Measurements from ENCODE around the gene RBP4. TPM values are rescaled to one million over a fixed set of nuclear protein-coding genes. Genes with fewer than 3 reads are reported as not detected.

Gene RBP4
- total RNA-seq, 2 donors from 2014 or later: 16.2 to 48.2 TPM

DNA sequence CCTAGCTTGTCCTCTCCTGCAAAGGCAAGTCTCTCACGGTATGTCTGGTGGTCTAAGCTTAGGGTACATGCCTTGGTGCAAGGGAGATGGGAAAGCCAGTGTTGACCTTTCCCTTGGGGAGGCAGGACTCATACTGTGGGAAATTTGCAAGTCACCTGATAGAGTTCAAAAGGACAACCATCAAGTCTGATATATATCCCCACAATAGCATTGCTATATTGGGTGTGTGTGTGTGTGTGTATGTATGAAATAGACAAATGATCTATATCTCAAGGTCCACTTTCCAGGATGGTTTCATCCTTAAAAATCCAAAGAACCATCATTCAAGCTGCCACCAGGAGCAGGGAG, 46.7 kb downstream of the RBP4 start:
- TF ChIP-seq, protein P1, sequence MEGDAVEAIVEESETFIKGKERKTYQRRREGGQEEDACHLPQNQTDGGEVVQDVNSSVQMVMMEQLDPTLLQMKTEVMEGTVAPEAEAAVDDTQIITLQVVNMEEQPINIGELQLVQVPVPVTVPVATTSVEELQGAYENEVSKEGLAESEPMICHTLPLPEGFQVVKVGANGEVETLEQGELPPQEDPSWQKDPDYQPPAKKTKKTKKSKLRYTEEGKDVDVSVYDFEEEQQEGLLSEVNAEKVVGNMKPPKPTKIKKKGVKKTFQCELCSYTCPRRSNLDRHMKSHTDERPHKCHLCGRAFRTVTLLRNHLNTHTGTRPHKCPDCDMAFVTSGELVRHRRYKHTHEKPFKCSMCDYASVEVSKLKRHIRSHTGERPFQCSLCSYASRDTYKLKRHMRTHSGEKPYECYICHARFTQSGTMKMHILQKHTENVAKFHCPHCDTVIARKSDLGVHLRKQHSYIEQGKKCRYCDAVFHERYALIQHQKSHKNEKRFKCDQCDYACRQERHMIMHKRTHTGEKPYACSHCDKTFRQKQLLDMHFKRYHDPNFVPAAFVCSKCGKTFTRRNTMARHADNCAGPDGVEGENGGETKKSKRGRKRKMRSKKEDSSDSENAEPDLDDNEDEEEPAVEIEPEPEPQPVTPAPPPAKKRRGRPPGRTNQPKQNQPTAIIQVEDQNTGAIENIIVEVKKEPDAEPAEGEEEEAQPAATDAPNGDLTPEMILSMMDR (IDR thresholded peaks at IDR 0.05): no peak

DNA sequence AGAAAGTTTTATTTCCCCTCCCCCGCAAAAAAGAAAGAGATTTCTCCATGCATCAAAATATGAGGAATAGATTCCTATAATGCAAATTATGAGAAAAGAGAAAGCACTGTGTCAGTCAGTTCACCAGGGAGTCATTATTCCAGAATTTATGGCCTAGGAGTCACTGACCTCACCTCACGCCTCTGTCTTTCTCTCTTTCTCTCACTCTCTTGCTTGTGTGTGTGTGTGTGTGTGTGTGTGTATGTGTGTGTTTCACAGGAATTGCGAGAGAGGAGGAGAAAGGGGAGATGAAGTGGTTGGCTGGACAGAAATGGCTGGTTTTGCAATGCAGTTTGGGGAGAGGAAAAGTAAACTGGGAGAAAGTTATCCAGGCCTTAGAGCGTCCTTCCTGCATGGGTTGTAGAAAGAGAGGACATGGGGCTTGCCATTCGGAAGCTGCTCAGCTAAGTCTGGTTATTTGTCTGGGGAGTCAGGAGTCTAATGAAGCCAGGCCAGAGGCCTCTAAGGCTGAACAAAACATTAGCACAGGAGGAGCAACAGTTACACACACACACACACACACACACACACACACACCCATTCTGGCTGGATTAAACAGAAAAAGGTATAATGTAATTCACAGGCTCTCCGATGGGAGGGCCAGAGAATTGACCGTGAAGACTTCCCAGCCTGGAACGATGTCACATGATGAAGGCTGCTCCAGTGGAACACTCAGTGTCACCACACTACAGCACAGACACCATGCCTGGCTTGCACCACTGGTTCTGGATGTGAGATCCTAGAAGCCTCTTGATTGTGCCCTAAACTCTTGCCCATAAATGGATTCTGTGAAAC, 47.3 kb downstream of the RBP4 start:
- TF ChIP-seq, protein P1 (IDR thresholded peaks at IDR 0.05): no peak
- H3K36me3 ChIP-seq: no peaks in the 10 kb centered on the region

More for the DNA sequence above, 46.7 kb downstream of the RBP4 start:
- Histone ChIP-seq H3K27ac (no peak overlapping the region), H3K9me3 (no peaks in the 10 kb centered on the region), H3K4me3 (no peak overlapping the region), H3K4me1 (no peaks in the 10 kb centered on the region), H3K36me3 (no peaks in the 10 kb centered on the region), H3K27me3 (no peaks in the 10 kb centered on the region)
- DNase-seq (ENCODE audit: low spot score): no peak

DNA sequence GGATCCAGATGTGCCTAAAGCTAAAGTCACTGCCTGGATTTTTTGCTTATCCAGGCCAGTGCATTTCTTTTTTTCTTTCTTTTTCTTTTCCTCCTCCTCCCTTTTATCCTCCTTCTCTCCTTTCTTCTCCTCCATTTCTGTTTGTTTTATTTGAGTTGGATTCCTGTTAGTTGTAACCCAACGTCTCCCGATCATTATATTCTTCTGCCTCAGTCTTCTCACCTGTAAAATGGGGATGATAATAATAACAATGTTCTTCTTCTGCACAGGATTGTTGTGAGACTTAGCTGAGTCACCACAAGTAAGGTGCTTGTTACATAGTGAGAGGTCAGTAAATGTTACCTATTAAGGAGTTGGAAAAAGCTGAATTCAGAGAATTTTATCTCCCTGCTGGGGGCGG, 48.3 kb downstream of the RBP4 start:
- no peak overlapping the region for H3K27ac ChIP-seq
- no peaks in the 10 kb centered on the region for H3K36me3 ChIP-seq
- H3K9me3 ChIP-seq: no peaks in the 10 kb centered on the region
- no peaks in the 10 kb centered on the region for H3K27me3 ChIP-seq
- no peaks in the 10 kb centered on the region for H3K4me1 ChIP-seq
- DNase-seq (ENCODE audit: low spot score): no peak
- no peak overlapping the region for H3K4me3 ChIP-seq
- TF ChIP-seq, protein P1 (IDR thresholded peaks at IDR 0.05): no peak

More for the DNA sequence above, 47.3 kb downstream of the RBP4 start:
- Histone ChIP-seq H3K4me1 (no peaks in the 10 kb centered on the region), H3K9me3 (no peaks in the 10 kb centered on the region), H3K4me3 (no peak overlapping the region), H3K27ac (no peak overlapping the region), H3K27me3 (no peaks in the 10 kb centered on the region)
- peak; percentile 36 for DNase-seq (ENCODE audit: low spot score)

DNA sequence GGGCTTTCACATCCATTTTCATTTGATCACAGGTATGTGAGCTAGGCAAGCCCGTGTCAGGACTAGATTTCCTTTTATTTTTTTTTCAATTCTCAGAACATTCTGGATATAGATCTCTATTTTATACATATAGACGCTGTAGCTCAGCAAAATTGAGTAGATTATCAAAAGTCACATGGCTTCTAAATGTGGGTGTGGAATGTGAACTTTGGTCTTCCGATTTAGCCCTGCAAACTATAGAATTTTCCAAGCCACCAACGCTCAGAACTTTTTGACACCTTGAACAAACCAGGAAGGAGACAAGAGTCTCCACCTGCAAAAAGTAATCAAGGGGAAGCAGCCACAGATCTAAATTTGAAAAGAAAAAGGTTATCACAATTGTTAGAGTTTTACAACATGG, 50.4 kb downstream of the RBP4 start:
- no peak overlapping the region for H3K27ac ChIP-seq
- no peaks in the 10 kb centered on the region for H3K9me3 ChIP-seq
- no peaks in the 10 kb centered on the region for H3K4me1 ChIP-seq
- no peaks in the 10 kb centered on the region for H3K36me3 ChIP-seq
- TF ChIP-seq, protein P1 (IDR thresholded peaks at IDR 0.05): no peak
- no peaks in the 10 kb centered on the region for H3K27me3 ChIP-seq
- no peak for DNase-seq (ENCODE audit: low spot score)
- no peak overlapping the region for H3K4me3 ChIP-seq

DNA sequence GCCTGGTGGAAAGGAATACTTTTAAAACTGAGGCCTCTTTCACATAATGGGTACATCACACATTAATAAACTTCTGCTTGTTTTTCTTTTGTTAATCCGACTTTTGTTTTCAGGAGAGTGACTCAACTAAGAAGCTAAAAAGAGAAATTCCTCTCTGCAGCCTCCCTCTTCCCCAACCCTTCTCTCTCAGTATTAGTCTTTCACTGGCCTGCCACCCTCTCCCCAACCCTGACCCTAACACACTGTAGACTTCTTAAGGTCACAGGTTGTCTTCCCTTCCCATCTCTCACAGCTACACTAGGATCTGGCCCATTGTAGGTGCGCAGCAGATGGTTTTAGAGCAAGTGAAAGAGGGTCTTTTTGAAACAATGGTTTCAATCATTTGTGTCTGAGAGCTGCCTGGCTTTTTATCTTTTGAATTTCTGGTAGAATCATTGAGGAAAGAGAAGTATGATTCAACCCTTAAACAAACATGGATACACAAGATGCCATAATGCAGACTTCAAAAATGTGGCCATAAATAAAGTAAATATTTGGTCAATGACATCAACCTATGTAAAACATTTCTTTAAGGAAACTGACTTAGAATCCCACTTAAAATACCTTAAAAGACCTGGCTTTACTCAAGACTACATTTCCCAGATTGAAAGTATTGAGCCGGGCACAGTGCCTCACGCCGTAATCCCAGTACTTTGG, 52.5 kb downstream of the RBP4 start:
- Histone ChIP-seq H3K27me3 (no peaks in the 10 kb centered on the region), H3K9me3 (no peaks in the 10 kb centered on the region), H3K4me3 (no peak overlapping the region), H3K27ac (no peak overlapping the region), H3K4me1 (no peaks in the 10 kb centered on the region), H3K36me3 (no peaks in the 10 kb centered on the region)
- TF ChIP-seq, protein P1 (IDR thresholded peaks at IDR 0.05): no peak
- no peak for DNase-seq (ENCODE audit: low spot score)

Data from right atrium auricular region (tissue), 2 donors.